NB4 (cell line): ENCODE data around the gene NFKBIE.

Experiments
- CTCF ChIP-seq: IDR thresholded peaks from one replicate; pipeline ENCODE4 v1.5.1; 2012; ENCODE audit warnings: low read depth, low read length
- MAX ChIP-seq: IDR thresholded peaks from 2 replicates; pipeline ENCODE4 v1.6.1; 2011; ENCODE audit warnings: low read depth, low read length

- TF ChIP-seq CTCF (peak; percentile 99), MAX (peak; percentile 62; the same call in 1 of the 2 replicates)
Observed at GRCh38 chr6:44312901-44313788, 47.8 kb upstream of the NFKBIE start, which contains the start of gene AARS2.
